Activated CD8-positive, alpha-beta memory T cell treated with anti-CD3 and anti-CD28 coated beads for 24 hours (primary cell): ENCODE measurements around the gene VSTM1.
"Not testable (repeated sequence)": the region's sequence is repeated elsewhere in the genome, so short reads cannot be mapped to it uniquely, and the experiment has no call there.

ENCODE experiments used
- DNase-seq: peaks from one replicate; pipeline ENCODE4 v3.0.0-alpha.2; 2020

Gene VSTM1

GRCh38 chr19:54063350-54064116 lies at the start of gene VSTM1:
VSTM1 (minus strand) TSS chr19:54063897; CDS start chr19:54063777, 120 bp downstream.
- no peak for DNase-seq

GRCh38 chr19:54109651-54110050 lies 46.0 kb upstream of the VSTM1 start:
- DNase-seq = no peak

GRCh38 chr19:54108496-54108895 lies 44.8 kb upstream of the VSTM1 start:
- DNase-seq = no peak

GRCh38 chr19:54107876-54108490 lies 44.3 kb upstream of the VSTM1 start:
- DNase-seq = no peak

GRCh38 chr19:54106716-54107115 lies 43.0 kb upstream of the VSTM1 start:
- no peak for DNase-seq

- no peak for DNase-seq
Observed at GRCh38 chr19:54105796-54106195, 42.1 kb upstream of the VSTM1 start.

- DNase-seq = no peak
Observed at GRCh38 chr19:54104998-54105715, 41.5 kb upstream of the VSTM1 start.

- peak; percentile 97 for DNase-seq
Observed at GRCh38 chr19:54102421-54103169, 38.9 kb upstream of the VSTM1 start, which contains the start of gene NDUFA3. NDUFA3 (plus strand) TSS chr19:54102855; CDS start chr19:54102879, 24 bp downstream.

- DNase-seq = no peak
Observed at GRCh38 chr19:54100561-54100960, 36.9 kb upstream of the VSTM1 start, which contains the start of gene OSCAR. OSCAR (minus strand) TSS chr19:54100803; CDS start chr19:54100792, 11 bp downstream.

GRCh38 chr19:54099903-54100255 lies 36.2 kb upstream of the VSTM1 start:
- not testable (repeated sequence) for DNase-seq

- no peak for DNase-seq
Observed at GRCh38 chr19:54099190-54099902, 35.6 kb upstream of the VSTM1 start.

GRCh38 chr19:54096617-54097106 lies 33.0 kb upstream of the VSTM1 start:
- peak; percentile 70 for DNase-seq

GRCh38 chr19:54095859-54096616 lies 32.3 kb upstream of the VSTM1 start:
- peak; percentile 80 for DNase-seq

- DNase-seq = no peak
Observed at GRCh38 chr19:54095136-54095858, 31.6 kb upstream of the VSTM1 start.

- DNase-seq = no peak
Observed at GRCh38 chr19:54094426-54095000, 30.8 kb upstream of the VSTM1 start.

- no peak for DNase-seq
Observed at GRCh38 chr19:54084410-54084809, 20.7 kb upstream of the VSTM1 start.

- no peak for DNase-seq
Observed at GRCh38 chr19:54081032-54081431, 17.3 kb upstream of the VSTM1 start, which contains the start of gene TARM1. TARM1 (minus strand) TSS chr19:54081365; CDS start chr19:54081340, 25 bp downstream.

- no peak for DNase-seq
Observed at GRCh38 chr19:54077334-54077733, 13.6 kb upstream of the VSTM1 start.

- DNase-seq = no peak
Observed at GRCh38 chr19:54074851-54075250, 11.2 kb upstream of the VSTM1 start.

- DNase-seq = no peak
Observed at GRCh38 chr19:54073829-54074228, 10.1 kb upstream of the VSTM1 start.
